IPS-20b (cell line): ENCODE data around the gene RBM8A.
"Not testable (repeated sequence)": the region's sequence is repeated elsewhere in the genome, so short reads cannot be mapped to it uniquely, and the experiment has no call there.

ENCODE experiments used
- H3K27ac ChIP-seq: one replicate; pipeline ENCODE4 v1.5.1; 2013; ENCODE audit warnings: low read length
- H3K27me3 ChIP-seq: 2 replicates; pipeline ENCODE4 v1.6.1; 2013; ENCODE audit warnings: mild to moderate bottlenecking, low read length, inconsistent platforms; ENCODE audit not compliant: insufficient read depth
- H3K36me3 ChIP-seq: 2 replicates; pipeline ENCODE4 v1.6.1; 2013; ENCODE audit warnings: low read depth, mild to moderate bottlenecking, inconsistent platforms, low read length, moderate library complexity; ENCODE audit not compliant: insufficient read depth
- H3K4me1 ChIP-seq: 2 replicates; pipeline ENCODE4 v1.6.1; 2013; ENCODE audit warnings: mild to moderate bottlenecking, control low read depth, inconsistent platforms, low read length, moderate library complexity; ENCODE audit not compliant: insufficient read depth
- H3K4me3 ChIP-seq: 2 replicates; pipeline ENCODE4 v1.5.1; 2013; ENCODE audit warnings: mild to moderate bottlenecking, low read length, inconsistent platforms
- H3K9ac ChIP-seq: 2 replicates; pipeline ENCODE4 v1.6.1; 2013; ENCODE audit warnings: low read depth, mild to moderate bottlenecking, inconsistent platforms, low read length, moderate library complexity
- H3K9me3 ChIP-seq: 2 replicates; pipeline ENCODE4 v1.6.1; 2013; ENCODE audit warnings: mild to moderate bottlenecking, low read depth, low read length, inconsistent platforms; ENCODE audit not compliant: insufficient read depth

RBM8A gene

DNA sequence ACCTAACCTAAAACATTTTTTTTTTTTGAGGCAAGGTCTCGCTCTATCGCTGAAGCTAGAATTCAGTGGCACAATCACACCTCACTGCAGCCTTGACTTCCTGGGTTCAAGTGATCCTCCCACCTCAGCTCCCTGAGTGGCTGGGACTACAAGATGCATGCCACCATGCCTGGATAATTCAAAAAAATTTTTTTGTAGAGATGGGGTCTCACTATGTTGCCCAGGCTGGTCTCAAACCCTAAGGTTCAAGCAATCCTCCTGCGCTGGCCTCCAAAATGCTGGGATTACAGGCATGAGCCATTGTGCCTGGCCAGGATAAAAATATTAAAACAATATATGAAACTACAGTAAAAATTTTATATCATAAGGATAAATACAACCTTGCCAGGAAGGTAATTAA lies 25.6 kb upstream of the RBM8A start:
- H3K9me3 ChIP-seq, result no peaks in the 10 kb centered on the region; the same call in 1 of the 2 replicates
- H3K4me3 ChIP-seq, result no peak overlapping the region
- H3K4me1 ChIP-seq, result peaks cover 2% of the 10 kb centered on the region; the same call in 1 of the 2 replicates
- H3K9ac ChIP-seq, result no peak overlapping the region
- H3K27me3 ChIP-seq, result peaks cover 33% of the 10 kb centered on the region
- H3K27ac ChIP-seq, result no peak overlapping the region
- no peaks in the 10 kb centered on the region for H3K36me3 ChIP-seq

DNA sequence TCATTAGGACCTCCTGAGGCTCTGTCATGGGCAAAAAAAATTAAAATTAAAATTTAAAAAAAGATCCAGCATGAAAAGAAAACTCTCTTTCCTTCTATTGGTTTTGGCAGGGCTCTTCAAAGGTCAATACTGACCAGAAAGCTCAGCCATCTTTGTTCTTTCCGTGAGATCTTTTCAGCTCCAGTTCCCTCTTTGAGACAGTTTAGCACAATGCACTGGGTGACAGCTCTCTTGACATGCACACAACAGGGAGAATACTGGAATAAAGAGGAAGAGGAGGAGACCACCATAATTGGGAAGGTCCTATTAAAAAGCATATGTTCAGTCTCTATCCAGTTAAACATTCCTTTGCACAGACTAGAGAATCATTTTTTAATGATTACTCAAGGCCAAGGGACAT lies 24.2 kb upstream of the RBM8A start:
- H3K27ac ChIP-seq, result no peak overlapping the region
- no peak overlapping the region for H3K9ac ChIP-seq
- H3K27me3 ChIP-seq, result peaks cover 24% of the 10 kb centered on the region
- peaks cover 13% of the 10 kb centered on the region; the same call in 1 of the 2 replicates for H3K4me1 ChIP-seq
- H3K9me3 ChIP-seq, result no peaks in the 10 kb centered on the region; the same call in 1 of the 2 replicates
- no peak overlapping the region for H3K4me3 ChIP-seq
- no peaks in the 10 kb centered on the region for H3K36me3 ChIP-seq

- H3K9ac ChIP-seq, result no peak overlapping the region
- no peak overlapping the region for H3K4me3 ChIP-seq
- H3K9me3 ChIP-seq, result no peaks in the 10 kb centered on the region; the same call in 1 of the 2 replicates
- H3K27ac ChIP-seq, result no peak overlapping the region
- 0 out of 2 replicates have a peak, but pooled peaks cover under 1% of the 10 kb centered on the region for H3K27me3 ChIP-seq
- peaks cover 13% of the 10 kb centered on the region; the same call in 1 of the 2 replicates for H3K4me1 ChIP-seq
- H3K36me3 ChIP-seq, result no peaks in the 10 kb centered on the region
Measured at GRCh38 chr1:145949219-145949618, 21.9 kb upstream of the RBM8A start.

GRCh38 chr1:145947551-145947950 lies 20.3 kb upstream of the RBM8A start:
- Histone ChIP-seq H3K4me3 (0 out of 2 replicates have a peak overlapping the region, but pooled peaks have one; percentile 2), H3K9me3 (no peaks in the 10 kb centered on the region), H3K9ac (no peak overlapping the region), H3K36me3 (no peaks in the 10 kb centered on the region), H3K4me1 (peaks cover 13% of the 10 kb centered on the region; the same call in 1 of the 2 replicates), H3K27ac (no peak overlapping the region), H3K27me3 (no peaks in the 10 kb centered on the region)

GRCh38 chr1:145946477-145946986 lies 19.2 kb upstream of the RBM8A start:
- H3K36me3 ChIP-seq, result no peaks in the 10 kb centered on the region
- H3K27ac ChIP-seq, result no peak overlapping the region
- H3K9me3 ChIP-seq, result no peaks in the 10 kb centered on the region
- no peaks in the 10 kb centered on the region for H3K27me3 ChIP-seq
- peaks cover 13% of the 10 kb centered on the region; the same call in 1 of the 2 replicates for H3K4me1 ChIP-seq
- no peak overlapping the region for H3K9ac ChIP-seq
- H3K4me3 ChIP-seq, result no peak overlapping the region

- Histone ChIP-seq H3K4me1 (peaks cover 13% of the 10 kb centered on the region; the same call in 1 of the 2 replicates), H3K27me3 (no peaks in the 10 kb centered on the region), H3K9me3 (no peaks in the 10 kb centered on the region), H3K36me3 (no peaks in the 10 kb centered on the region), H3K4me3 (no peak overlapping the region), H3K9ac (no peak overlapping the region), H3K27ac (no peak overlapping the region)
Measured at GRCh38 chr1:145944532-145944931, 17.2 kb upstream of the RBM8A start.

GRCh38 chr1:145942871-145943270 lies 15.6 kb upstream of the RBM8A start:
- no peaks in the 10 kb centered on the region for H3K27me3 ChIP-seq
- no peaks in the 10 kb centered on the region for H3K9me3 ChIP-seq
- H3K4me1 ChIP-seq, result peaks cover 11% of the 10 kb centered on the region; the same call in 1 of the 2 replicates
- H3K9ac ChIP-seq, result no peak overlapping the region
- H3K36me3 ChIP-seq, result no peaks in the 10 kb centered on the region
- no peak overlapping the region for H3K27ac ChIP-seq
- H3K4me3 ChIP-seq, result no peak overlapping the region

DNA sequence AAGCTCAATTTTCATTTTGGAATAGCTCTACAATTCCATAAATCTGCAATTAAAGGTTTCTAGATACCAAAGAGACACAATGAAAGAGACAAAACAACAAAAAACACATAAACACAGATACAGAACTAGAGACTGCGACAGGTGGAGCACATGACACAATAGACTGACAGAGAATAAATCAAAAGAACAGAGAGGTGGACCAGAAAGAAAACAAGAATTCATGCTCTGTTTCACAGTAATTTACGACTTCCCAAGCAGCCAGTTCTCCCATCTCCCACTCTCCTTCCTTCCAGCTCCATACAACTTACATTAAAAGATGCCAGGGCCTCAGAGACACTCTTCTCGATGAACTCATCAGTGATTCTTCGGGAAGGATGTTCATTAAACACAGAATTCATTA lies 15.1 kb upstream of the RBM8A start:
- H3K27ac ChIP-seq, result no peak overlapping the region
- no peaks in the 10 kb centered on the region for H3K27me3 ChIP-seq
- H3K9me3 ChIP-seq, result no peaks in the 10 kb centered on the region
- H3K4me1 ChIP-seq, result peaks cover 7% of the 10 kb centered on the region; the same call in 1 of the 2 replicates
- H3K9ac ChIP-seq, result no peak overlapping the region
- H3K4me3 ChIP-seq, result no peak overlapping the region
- H3K36me3 ChIP-seq, result no peaks in the 10 kb centered on the region

- no peaks in the 10 kb centered on the region for H3K9me3 ChIP-seq
- H3K36me3 ChIP-seq, result no peaks in the 10 kb centered on the region
Measured at GRCh38 chr1:145937436-145937835, 10.2 kb upstream of the RBM8A start.

DNA sequence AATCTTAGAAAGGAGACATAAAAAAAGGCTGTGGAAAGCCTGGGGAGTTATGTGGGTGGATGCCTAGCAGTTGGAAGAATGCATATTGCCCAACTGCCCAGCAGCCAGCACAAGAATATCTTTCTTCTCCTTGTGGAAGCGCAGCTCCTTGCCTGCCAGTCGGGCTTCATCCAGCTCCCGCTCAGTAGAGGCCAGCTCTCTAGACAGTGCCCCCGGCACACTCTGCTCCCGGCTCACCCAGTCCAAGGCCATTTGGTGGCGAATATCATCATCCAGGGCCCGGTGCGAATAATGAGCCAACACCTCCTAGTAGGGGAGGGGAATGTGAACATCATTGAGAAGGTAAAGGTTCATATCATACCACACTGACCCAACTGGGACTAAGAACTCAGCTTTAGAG lies 9.0 kb upstream of the RBM8A start:
- peaks cover 3% of the 10 kb centered on the region; the same call in 1 of the 2 replicates for H3K4me1 ChIP-seq
- H3K9ac ChIP-seq, result no peak overlapping the region
- H3K36me3 ChIP-seq, result no peaks in the 10 kb centered on the region
- H3K9me3 ChIP-seq, result no peaks in the 10 kb centered on the region
- H3K27me3 ChIP-seq, result no peaks in the 10 kb centered on the region
- no peak overlapping the region for H3K27ac ChIP-seq
- H3K4me3 ChIP-seq, result no peak overlapping the region

More at GRCh38 chr1:145937436-145937835, 10.2 kb upstream of the RBM8A start:
- Histone ChIP-seq H3K27me3 (no peaks in the 10 kb centered on the region), H3K27ac (no peak overlapping the region), H3K4me3 (no peak overlapping the region), H3K9ac (no peak overlapping the region), H3K4me1 (peaks cover 3% of the 10 kb centered on the region; the same call in 1 of the 2 replicates)

DNA sequence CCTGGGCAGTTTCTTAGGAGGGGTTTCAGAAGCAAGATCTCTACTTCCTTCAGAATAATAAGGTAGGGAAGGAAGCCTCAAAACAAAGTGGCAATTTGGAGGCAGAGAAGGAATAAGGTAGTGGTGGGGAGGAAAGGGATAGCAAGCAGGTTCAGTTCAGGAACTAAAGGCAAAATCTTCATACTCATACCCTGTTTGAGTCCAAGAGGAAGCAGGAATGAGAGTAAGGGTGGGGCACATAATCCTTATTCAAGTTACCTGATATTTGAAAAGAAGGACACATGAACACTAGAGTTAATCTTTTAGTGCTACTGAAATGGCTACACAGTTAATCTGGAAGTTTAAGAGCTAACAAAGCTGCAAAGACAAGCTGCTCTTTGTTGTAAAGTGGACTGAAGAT lies 8.4 kb upstream of the RBM8A start:
- H3K9ac ChIP-seq, result no peak overlapping the region
- H3K27ac ChIP-seq, result no peak overlapping the region
- no peaks in the 10 kb centered on the region for H3K9me3 ChIP-seq
- no peaks in the 10 kb centered on the region for H3K36me3 ChIP-seq
- H3K27me3 ChIP-seq, result no peaks in the 10 kb centered on the region
- no peak overlapping the region for H3K4me3 ChIP-seq
- peaks cover 3% of the 10 kb centered on the region; the same call in 1 of the 2 replicates for H3K4me1 ChIP-seq

GRCh38 chr1:145932522-145933009 lies 5.3 kb upstream of the RBM8A start:
- Histone ChIP-seq H3K9ac (peak overlapping the region; percentile 48; the same call in 1 of the 2 replicates), H3K27ac (peak overlapping the region; percentile 47)

More at GRCh38 chr1:145932522-145933009, 5.3 kb upstream of the RBM8A start:
- H3K36me3 ChIP-seq, H3K9me3 ChIP-seq, H3K27me3 ChIP-seq, H3K4me1 ChIP-seq, H3K4me3 ChIP-seq: not testable (repeated sequence)
